GM21717 (cell line): ENCODE results near the gene RCSD1.
"Not testable (repeated sequence)": the region's sequence is repeated elsewhere in the genome, so short reads cannot be mapped to it uniquely, and the experiment has no call there.

ENCODE experiments used
- ATAC-seq: cut with Tn5 transposase; IDR thresholded peaks from one replicate; pipeline ENCODE4 v1.9.1; 2021; ENCODE audit warnings: mild to moderate bottlenecking, moderate library complexity; ENCODE audit not compliant: unreplicated experiment

Gene RCSD1

GRCh38 chr1:167710836-167711235 is 80.8 kb downstream of the RCSD1 start:
- no peak for ATAC-seq

- no peak for ATAC-seq
These were observed 81.8 kb downstream of the RCSD1 start for GRCh38 chr1:167711797-167712196.

DNA sequence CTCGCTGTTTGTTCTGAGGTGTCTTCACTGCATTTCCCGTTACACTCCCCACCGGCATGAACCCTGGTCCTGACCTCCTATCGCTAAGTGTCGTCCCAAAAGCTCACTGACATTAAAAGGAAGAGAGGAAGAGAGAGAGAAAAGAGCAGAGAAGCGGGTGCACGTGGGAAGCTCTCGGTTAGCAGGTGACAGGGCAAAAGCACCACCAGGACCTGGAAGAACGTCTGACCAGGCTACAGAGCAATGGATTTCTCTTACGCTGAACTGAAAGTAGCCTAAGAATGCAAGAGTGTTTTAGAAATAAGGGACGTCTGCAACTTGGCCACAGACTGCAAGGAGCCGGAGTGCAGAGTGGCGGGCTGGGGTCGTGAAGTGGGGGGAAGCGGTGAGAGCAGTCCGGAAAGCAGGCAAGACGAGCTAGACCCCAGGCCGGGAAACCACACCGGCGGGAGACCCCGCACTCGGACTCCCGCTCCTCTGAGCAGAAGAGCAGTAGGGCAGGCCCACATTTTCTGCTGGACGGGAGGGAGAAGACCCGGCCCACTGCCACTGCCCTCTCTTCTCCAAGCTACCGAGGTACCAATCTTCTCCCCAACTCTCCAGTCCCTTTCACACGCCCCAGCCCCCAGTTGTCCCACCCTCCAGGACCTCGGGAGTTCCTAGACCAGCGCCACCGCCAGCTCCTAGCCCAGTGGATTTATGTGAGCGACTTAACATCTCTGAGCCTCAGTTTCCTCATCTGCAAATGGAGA is 83.5 kb downstream of the RCSD1 start:
- ATAC-seq: no peak

DNA sequence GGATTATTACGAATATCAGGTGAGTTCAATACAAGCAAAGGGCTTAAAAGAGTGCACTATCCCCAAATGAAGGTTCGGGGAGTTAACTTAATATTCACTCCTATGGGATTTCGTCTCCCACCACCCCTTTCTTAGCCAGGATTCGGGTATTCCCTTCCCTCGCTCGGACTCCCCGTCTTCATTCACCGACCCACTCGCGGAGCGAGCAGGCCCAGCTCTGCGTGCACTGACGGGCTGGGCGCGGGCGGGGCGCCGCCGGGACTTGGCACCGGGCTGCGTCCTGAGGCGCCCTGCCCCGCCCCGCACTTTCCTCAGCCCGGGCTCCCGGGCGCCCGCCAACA is 84.0 kb downstream of the RCSD1 start:
- no peak for ATAC-seq

GRCh38 chr1:167714439-167715156 is 84.6 kb downstream of the RCSD1 start:
- peak; percentile 48 for ATAC-seq

GRCh38 chr1:167715157-167715999 is 85.3 kb downstream of the RCSD1 start:
- peak; percentile 36 for ATAC-seq

DNA sequence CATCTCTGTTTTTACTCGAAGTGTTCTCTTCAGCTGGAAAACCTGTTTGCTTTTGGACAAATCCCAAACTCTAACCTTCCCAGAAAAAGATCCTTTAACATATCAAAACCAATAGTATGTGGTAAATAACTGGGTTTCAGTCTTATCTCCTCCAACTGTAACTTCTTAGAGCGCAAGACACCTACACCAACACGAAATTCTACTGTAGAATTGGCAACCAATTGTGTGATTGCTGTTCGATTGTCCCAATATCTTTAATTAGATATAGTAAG is 85.9 kb downstream of the RCSD1 start:
- no peak for ATAC-seq

DNA sequence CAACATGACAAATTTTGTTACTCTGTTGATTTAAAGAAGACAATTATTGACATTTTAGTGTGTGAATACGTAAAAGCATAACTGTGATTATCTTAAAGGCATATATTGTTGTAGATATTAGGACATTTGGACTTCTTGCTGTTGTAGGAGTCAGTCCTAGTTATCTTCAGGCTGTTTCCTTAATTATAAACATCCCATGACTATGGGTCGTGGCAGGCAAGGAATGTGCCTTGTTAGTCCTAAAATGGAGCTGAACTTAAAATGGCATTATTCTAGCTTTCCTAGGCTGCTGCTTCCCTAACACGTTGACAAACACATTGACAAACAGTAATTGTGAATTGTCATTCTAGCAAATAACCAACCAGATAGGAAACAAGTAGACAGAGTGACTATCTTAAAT is 87.3 kb downstream of the RCSD1 start:
- no peak for ATAC-seq

GRCh38 chr1:167718914-167719691 is 89.1 kb downstream of the RCSD1 start:
- ATAC-seq: no peak

- ATAC-seq: not testable (repeated sequence)
These were observed 89.8 kb downstream of the RCSD1 start for GRCh38 chr1:167719715-167720421.

DNA sequence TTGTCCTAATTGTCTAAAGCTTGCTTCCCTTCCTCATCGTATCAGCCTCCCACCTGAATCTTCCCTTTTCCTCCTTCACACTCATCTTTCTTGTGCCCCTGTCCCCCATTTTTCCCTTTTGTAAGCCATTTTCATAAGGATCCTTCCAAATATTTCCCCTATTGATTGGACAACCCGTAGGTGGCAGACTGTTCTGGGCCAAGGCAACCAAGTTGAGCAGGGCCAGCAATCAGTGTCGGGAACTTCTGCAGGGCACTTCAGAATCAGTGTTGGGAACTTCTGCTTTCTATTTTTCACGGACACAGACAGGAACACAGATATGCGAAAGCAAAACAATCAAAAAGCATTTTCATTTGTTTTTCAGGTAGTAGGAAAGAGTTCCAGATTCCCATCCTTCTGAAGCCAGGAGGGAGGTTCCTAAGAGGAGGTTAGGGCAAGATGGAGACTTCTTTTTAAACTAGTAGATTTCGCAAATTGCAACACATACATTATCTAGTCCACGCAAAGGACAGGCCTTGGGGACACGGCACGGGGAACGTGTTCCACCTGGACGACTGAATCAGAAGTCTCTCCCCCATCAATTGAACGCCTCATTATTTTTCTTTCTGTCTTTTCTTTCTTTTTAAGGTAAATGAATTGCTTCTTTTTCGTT is 91.1 kb downstream of the RCSD1 start:
- ATAC-seq: no peak

GRCh38 chr1:167721617-167722151 is 91.7 kb downstream of the RCSD1 start, which contains the start of gene MPZL1:
Gene MPZL1 (plus strand): TSS chr1:167721982. CDS start chr1:167722152, 170 bp downstream.
- ATAC-seq: peak; percentile 90

DNA sequence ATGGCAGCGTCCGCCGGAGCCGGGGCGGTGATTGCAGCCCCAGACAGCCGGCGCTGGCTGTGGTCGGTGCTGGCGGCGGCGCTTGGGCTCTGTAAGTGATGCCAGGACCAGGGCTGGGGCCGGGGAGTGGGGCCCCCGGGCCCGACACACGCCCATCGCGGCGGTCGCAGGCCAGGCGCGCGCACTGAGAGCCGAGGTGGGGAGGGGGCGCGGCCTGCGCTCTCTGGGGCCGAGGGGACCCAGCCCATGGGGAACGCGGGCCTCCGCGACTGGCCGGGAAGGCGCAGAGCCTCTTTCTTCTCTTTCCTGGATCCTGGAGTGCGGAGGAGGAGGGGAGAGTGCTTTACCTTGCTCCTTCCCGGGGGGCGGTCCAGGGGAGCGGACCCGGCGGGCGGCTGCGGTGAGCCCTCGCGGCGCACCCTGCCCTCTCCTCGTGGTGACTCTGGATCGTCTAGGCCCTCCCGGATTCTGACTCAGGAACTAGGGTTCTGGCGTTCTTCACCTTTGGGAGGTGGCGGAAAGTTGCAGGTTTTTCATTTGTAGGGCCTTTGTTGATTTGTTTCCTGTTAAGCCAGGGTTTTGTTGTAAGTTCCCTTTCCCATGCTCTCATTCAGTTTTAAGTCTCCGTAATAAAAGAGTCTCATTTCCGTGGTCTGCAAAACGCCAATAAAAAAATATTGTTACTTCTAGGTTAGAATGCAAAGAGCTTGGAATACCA is 92.3 kb downstream of the RCSD1 start:
- ATAC-seq: peak; percentile 20

DNA sequence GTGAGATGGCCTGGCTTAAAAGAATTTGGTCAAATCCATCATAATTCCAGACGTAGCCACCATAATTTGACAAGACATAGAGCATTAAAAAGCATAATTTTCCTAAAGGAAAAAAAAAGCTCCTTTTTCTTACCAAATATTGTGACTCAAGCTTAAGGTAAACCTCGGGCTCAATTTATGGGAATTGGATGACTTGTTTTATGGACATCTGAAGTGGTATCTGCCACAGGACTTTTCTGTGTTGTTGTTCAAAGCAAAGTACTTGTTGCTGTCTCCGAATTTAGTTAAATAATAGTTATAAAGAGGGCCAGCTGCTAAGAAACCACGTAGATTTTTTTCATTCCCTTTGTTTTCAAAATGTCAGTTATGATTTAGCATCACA is 92.8 kb downstream of the RCSD1 start:
- ATAC-seq: no peak

DNA sequence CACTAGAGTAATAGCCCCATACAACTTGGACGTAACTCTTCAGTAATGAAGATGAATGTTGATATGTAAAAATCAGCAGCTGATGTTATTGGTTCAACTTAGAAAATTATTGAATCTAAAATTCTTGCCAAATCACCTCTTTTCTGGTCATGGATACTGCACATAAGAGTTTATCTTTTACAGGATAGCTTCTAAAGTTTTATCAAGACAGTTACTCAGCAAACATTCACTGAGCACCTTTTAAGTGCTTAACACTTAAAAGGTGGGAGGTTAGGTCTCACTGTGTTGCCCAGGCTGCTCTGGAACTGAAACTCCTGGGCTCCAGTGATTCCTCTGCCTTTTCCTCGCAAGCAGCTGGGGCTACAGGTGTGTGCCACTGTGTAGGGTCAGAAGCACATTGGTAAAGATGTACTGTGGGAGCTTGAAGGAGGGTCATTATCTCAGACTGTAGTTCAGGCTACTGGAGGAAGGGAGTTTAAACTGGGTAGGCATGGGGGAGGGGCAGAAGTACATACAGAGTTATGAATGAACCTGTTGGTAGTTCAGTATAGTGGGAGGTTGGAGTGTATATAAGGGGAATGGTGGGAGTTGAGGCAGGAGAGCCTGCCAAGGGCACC is 93.8 kb downstream of the RCSD1 start:
- no peak for ATAC-seq

GRCh38 chr1:167726008-167726407 is 96.0 kb downstream of the RCSD1 start:
- no peak for ATAC-seq

DNA sequence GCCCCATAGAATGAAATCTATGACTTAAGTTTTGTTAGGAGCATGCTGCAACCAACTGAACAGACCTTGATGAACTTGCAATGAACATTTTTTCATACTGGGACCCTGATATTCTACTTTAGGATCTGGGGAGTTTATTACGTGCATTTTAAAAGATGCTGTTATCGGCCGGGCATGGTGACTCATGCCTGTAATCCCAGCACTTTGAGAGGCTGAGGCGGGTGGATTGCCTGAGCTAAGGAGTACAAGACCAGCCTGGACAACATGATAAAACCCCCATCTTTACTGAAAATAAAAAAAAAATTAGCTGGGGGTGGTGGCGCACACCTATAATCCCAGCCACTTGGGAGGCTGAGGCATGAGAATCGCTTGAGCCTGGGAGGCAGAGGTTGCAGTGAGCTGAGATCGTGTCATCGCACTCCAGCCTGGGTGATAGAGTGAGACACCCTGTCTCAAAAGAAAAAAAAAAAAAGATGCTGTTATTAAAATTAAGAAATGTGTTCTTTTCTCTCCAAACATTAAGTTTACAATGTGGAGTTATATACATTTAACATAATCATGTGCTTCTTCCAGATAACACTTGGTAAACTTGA is 98.9 kb downstream of the RCSD1 start:
- no peak for ATAC-seq

GRCh38 chr1:167734227-167734626 is 104.2 kb downstream of the RCSD1 start:
- ATAC-seq: no peak
